PFSK-1 (cell line): ENCODE data around the gene RBPMS2.

Experiments
- FOXP2 ChIP-seq: optimal IDR thresholded peaks from 2 replicates; pipeline ENCODE3; 2011; ENCODE audit warnings: borderline replicate concordance, control low read depth, inconsistent platforms; ENCODE audit not compliant: insufficient read depth; ENCODE audit errors: extremely low read length, extremely low read depth
- POLR2AphosphoS5 ChIP-seq: IDR thresholded peaks from 2 replicates; pipeline ENCODE4 v1.6.1; 2012; ENCODE audit warnings: low read depth, mild to moderate bottlenecking, control low read depth, low read length, moderate library complexity
- TF ChIP-seq, protein P1 (sequence below), 2 experiments: IDR thresholded peaks; 2 replicates each; pipeline versions ENCODE4 v1.6.1 to v1.8.0; 2011 to 2012; ENCODE audit warnings: low read depth in 2 of 2, low read length in 2 of 2, control low read depth in 1 of 2, inconsistent platforms in 1 of 2, mild to moderate bottlenecking in 1 of 2, moderate library complexity in 1 of 2; ENCODE audit not compliant: insufficient read depth in 1 of 2

GRCh38 chr15:64738226-64739095 is 36.9 kb downstream of the RBPMS2 start:
- no peak for TF ChIP-seq POLR2AphosphoS5
- TF ChIP-seq, protein P1, sequence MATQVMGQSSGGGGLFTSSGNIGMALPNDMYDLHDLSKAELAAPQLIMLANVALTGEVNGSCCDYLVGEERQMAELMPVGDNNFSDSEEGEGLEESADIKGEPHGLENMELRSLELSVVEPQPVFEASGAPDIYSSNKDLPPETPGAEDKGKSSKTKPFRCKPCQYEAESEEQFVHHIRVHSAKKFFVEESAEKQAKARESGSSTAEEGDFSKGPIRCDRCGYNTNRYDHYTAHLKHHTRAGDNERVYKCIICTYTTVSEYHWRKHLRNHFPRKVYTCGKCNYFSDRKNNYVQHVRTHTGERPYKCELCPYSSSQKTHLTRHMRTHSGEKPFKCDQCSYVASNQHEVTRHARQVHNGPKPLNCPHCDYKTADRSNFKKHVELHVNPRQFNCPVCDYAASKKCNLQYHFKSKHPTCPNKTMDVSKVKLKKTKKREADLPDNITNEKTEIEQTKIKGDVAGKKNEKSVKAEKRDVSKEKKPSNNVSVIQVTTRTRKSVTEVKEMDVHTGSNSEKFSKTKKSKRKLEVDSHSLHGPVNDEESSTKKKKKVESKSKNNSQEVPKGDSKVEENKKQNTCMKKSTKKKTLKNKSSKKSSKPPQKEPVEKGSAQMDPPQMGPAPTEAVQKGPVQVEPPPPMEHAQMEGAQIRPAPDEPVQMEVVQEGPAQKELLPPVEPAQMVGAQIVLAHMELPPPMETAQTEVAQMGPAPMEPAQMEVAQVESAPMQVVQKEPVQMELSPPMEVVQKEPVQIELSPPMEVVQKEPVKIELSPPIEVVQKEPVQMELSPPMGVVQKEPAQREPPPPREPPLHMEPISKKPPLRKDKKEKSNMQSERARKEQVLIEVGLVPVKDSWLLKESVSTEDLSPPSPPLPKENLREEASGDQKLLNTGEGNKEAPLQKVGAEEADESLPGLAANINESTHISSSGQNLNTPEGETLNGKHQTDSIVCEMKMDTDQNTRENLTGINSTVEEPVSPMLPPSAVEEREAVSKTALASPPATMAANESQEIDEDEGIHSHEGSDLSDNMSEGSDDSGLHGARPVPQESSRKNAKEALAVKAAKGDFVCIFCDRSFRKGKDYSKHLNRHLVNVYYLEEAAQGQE (IDR thresholded peaks at IDR 0.05; ENCODE audit: insufficient read depth in 1 of 2, low read depth in 2 of 2, low read length in 2 of 2), result no peak
- no peak for TF ChIP-seq FOXP2
